22Rv1 (cell line): ENCODE results near the gene AGTRAP.

Source experiments
- ZFX ChIP-seq: fragments of 450-650 bp; IDR thresholded peaks from 2 replicates; pipeline ENCODE4 v1.6.1; 2017; ENCODE audit warnings: antibody characterized with exemption, borderline replicate concordance
- TF ChIP-seq, protein P1 (sequence below): fragments of 450-650 bp; IDR thresholded peaks from 2 replicates; pipeline ENCODE4 v1.5.1; 2017; ENCODE audit warnings: mild to moderate bottlenecking

DNA sequence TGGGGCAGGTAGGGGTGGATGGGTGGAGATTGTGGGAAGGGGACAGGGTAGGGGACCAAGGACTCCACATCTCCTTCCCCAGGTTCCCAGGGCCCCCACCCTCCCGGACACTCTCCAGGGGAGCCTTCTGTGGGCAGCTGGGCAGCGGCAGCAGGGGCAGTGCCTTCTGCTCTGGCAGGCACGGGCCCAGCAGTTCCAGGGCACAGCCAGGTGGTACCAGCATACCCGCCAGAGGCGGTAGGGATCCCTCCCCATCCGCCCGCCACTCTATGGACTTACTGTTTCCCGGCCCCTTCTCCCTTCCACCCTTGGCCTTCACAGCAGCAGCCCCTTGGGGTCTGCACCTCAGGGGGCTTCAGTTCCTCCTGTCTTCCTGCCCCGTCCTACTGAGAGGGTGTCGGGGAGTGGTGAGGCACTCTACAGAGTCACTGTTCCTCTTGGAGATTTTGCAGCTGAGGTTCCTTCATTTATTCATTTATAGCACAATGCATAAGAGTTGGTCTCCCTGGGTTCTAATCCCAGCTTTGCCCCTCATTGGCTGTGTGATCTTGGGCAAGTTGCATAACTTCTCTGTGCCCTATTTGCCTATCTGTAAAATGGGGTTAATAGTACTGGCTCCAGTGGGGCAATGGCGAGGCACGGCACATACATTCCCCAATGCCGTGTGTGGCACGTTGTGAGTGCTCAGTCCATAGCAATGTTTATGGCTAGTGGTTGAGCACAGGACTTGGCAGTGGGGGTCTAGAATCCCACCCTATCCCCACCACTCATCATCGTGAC is 43.1 kb downstream of the AGTRAP start:
- TF ChIP-seq, protein P1, sequence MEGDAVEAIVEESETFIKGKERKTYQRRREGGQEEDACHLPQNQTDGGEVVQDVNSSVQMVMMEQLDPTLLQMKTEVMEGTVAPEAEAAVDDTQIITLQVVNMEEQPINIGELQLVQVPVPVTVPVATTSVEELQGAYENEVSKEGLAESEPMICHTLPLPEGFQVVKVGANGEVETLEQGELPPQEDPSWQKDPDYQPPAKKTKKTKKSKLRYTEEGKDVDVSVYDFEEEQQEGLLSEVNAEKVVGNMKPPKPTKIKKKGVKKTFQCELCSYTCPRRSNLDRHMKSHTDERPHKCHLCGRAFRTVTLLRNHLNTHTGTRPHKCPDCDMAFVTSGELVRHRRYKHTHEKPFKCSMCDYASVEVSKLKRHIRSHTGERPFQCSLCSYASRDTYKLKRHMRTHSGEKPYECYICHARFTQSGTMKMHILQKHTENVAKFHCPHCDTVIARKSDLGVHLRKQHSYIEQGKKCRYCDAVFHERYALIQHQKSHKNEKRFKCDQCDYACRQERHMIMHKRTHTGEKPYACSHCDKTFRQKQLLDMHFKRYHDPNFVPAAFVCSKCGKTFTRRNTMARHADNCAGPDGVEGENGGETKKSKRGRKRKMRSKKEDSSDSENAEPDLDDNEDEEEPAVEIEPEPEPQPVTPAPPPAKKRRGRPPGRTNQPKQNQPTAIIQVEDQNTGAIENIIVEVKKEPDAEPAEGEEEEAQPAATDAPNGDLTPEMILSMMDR, result no peak
- TF ChIP-seq ZFX, result no peak
